HEK293T (cell line): ENCODE results near the gene B4GAT1.
"Not testable (repeated sequence)": the region's sequence is repeated elsewhere in the genome, so short reads cannot be mapped to it uniquely, and the experiment has no call there.

Experiments used
- CTCF ChIA-PET: fragments of 350-600 bp; formaldehyde crosslinking; extraction: SDS; loops from one replicate; lab custom pipeline; 2021; ENCODE audit warnings: antibody characterized with exemption, inconsistent platforms; lab: Yijun Ruan, JAX
- POLR2A ChIA-PET: fragments of 350-600 bp; formaldehyde crosslinking; extraction: SDS; loops from one replicate; lab custom pipeline; 2020; ENCODE audit warnings: antibody characterized with exemption, inconsistent platforms; lab: Yijun Ruan, JAX
- DNase-seq: peaks from one replicate; pipeline ENCODE4 v3.0.0; 2012; ENCODE audit warnings: mixed read lengths; ENCODE audit errors: extremely low spot score
- ARNT ChIP-seq: fragments of 450-650 bp; IDR thresholded peaks from 2 replicates; pipeline ENCODE4 v1.6.1; 2017; ENCODE audit warnings: mild to moderate bottlenecking
- BHLHE40 ChIP-seq: fragments of 450-650 bp; IDR thresholded peaks from 2 replicates; pipeline ENCODE4 v1.6.1; 2016; ENCODE audit warnings: mild to moderate bottlenecking, moderate library complexity, borderline replicate concordance
- CTBP1 ChIP-seq: fragments of 450-650 bp; IDR thresholded peaks from 2 replicates; pipeline ENCODE4 v1.6.1; 2016; ENCODE audit warnings: borderline replicate concordance
- ELF4 ChIP-seq: fragments of 450-650 bp; IDR thresholded peaks from 2 replicates; pipeline ENCODE4 v1.6.1; 2017; ENCODE audit warnings: antibody characterized with exemption
- FOXA1 ChIP-seq: fragments of 450-650 bp; IDR thresholded peaks from 2 replicates; pipeline ENCODE4 v1.6.1; 2016; ENCODE audit warnings: mild to moderate bottlenecking
- FOXK2 ChIP-seq: fragments of 450-650 bp; IDR thresholded peaks from 2 replicates; pipeline ENCODE4 v1.6.1; 2016; ENCODE audit warnings: mild to moderate bottlenecking
- FOXM1 ChIP-seq: fragments of 450-650 bp; IDR thresholded peaks from 2 replicates; pipeline ENCODE4 v1.6.1; 2017; ENCODE audit warnings: mild to moderate bottlenecking, borderline replicate concordance
- HDGF ChIP-seq: fragments of 450-650 bp; IDR thresholded peaks from 2 replicates; pipeline ENCODE4 v1.6.1; 2017; ENCODE audit warnings: antibody characterized with exemption, borderline replicate concordance
- L3MBTL2 ChIP-seq: fragments of 450-650 bp; conservative IDR thresholded peaks from 2 replicates; pipeline ENCODE4 v1.6.1; 2016; ENCODE audit warnings: mild to moderate bottlenecking
- LEF1 ChIP-seq: fragments of 450-650 bp; IDR thresholded peaks from 2 replicates; pipeline ENCODE4 v1.6.1; 2017; ENCODE audit warnings: mild to moderate bottlenecking, borderline replicate concordance
- NFRKB ChIP-seq: fragments of 450-650 bp; IDR thresholded peaks from 2 replicates; pipeline ENCODE4 v1.6.1; 2016; ENCODE audit warnings: mild to moderate bottlenecking, moderate library complexity
- PKNOX1 ChIP-seq: fragments of 450-650 bp; IDR thresholded peaks from 2 replicates; pipeline ENCODE4 v1.6.1; 2016
- SP1 ChIP-seq: fragments of 450-650 bp; IDR thresholded peaks from 2 replicates; pipeline ENCODE4 v1.6.1; 2017
- SUZ12 ChIP-seq: fragments of 450-650 bp; IDR thresholded peaks from 2 replicates; pipeline ENCODE4 v1.6.1; 2016; ENCODE audit warnings: mild to moderate bottlenecking
- TARDBP ChIP-seq: fragments of 450-650 bp; IDR thresholded peaks from 2 replicates; pipeline ENCODE4 v1.6.1; 2016
- ZNF384 ChIP-seq: fragments of 450-650 bp; IDR thresholded peaks from 2 replicates; pipeline ENCODE4 v1.6.1; 2016

Gene B4GAT1

GRCh38 chr11:66323684-66324083, 23.7 kb downstream of the B4GAT1 start:
- no peak for TF ChIP-seq CTBP1
- no peak for TF ChIP-seq BHLHE40
- TF ChIP-seq LEF1: no peak
- no peak for TF ChIP-seq TARDBP
- no peak for TF ChIP-seq FOXM1
- POLR2A ChIA-PET: no interaction called here
- CTCF ChIA-PET: interaction anchor here (2.3 kb wide), 1 partner anchor 12 kb away, joined by 7 read pairs; no protein-coding TSS in a partner anchor
- no peak for DNase-seq

DNA sequence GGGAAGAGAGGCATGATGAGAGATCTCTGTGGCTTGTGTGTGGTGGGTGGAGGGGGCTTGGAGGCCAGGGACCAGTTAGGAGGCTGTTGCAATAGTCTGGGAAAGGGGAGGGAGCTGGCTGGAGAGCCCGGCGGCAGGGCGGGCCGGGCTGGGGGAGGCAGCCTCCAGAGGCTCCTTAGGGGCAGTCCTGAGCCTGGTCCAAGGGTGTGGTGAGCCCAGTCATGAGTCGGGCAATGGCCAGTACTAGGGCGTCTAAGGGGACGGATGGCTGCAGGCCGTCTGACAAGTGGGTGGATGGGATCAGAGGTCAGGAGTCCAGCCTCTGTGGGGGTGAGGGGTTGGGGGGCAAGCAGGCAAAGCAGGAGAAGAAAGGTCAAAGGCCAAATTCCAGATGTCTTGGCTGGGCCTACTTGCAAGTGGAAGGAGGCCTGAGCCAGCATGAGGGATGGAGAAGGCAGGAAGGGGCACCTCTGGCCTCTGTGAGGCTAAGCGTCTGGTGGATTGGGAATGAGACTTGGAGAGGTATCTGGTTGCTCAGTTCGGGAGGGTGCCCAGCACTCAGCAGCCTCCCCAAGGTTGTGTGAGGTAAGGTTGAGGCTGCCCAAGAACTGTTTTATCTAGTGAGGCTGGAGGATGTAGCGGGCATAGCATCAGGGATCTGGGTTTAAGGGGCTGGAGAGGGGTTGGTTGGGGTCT, 24.5 kb downstream of the B4GAT1 start:
- no peak for DNase-seq
- CTCF ChIA-PET: interaction anchor here (1.7 kb wide), 1 partner anchor 11 kb away, joined by 18 read pairs; no protein-coding TSS in a partner anchor
- TF ChIP-seq PKNOX1 (no peak), NFRKB (no peak)
- POLR2A ChIA-PET: interaction anchor here (1.5 kb wide), 1 partner anchor 10 kb away, joined by 5 read pairs; no protein-coding TSS in a partner anchor

GRCh38 chr11:66321606-66322005, 25.8 kb downstream of the B4GAT1 start:
- POLR2A ChIA-PET: interaction anchor here (1.1 to 1.5 kb wide), 2 partner anchors 9 to 33 kb away, joined by 4 to 5 read pairs; partner anchors contain the start of gene YIF1A
- no peak for DNase-seq
- no peak for TF ChIP-seq ZNF384
- TF ChIP-seq FOXA1: no peak
- TF ChIP-seq LEF1: no peak
- CTCF ChIA-PET: interaction anchor here (0.7 to 1.7 kb wide), 3 partner anchors 10 to 34 kb away, joined by 3 to 18 read pairs (median 4); no protein-coding TSS in a partner anchor

DNA sequence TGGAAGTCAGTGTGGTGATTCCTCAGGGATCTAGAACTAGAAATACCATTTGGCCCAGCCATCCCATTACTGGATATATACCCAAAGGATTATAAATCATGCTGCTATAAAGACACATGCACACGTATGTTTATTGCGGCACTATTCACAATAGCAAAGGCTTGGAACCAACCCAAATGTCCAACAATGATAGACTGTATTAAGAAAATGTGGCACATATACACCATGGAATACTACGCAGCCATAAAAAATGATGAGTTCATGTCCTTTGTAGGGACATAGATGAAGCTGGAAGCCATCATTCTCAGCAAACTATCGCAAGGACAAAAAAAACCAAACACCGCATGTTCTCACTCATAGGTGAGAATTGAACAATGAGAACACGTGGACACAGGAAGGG, 26.7 kb downstream of the B4GAT1 start:
- CTCF ChIA-PET, POLR2A ChIA-PET, DNase-seq: not testable (repeated sequence)

DNA sequence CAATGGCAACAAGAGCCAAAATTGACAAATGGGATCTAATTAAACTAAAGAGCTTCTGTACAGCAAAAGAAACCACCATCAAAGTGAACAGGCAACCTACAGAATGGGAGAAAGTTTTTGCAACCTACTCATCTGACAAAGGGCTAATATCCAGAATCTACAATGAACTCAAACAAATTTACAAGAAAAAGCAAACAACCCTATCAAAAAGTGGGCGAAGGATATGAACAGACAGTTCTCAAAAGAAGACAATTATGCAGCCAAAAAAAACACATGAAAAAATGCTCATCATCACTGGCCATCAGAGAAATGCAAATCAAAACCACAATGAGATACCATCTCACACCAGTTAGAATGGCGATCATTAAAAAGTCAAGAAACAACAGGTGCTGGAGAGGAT, 27.1 kb downstream of the B4GAT1 start:
- CTCF ChIA-PET, DNase-seq, POLR2A ChIA-PET: not testable (repeated sequence)

- no peak for DNase-seq
- ChIA-PET POLR2A (interaction anchor here (1.1 kb wide), 1 partner anchor 13 kb away, joined by 3 read pairs; no protein-coding TSS in a partner anchor), CTCF (no interaction called here)
- TF ChIP-seq L3MBTL2: no peak
- TF ChIP-seq SP1: no peak
- no peak for TF ChIP-seq FOXK2
- no peak for TF ChIP-seq ZNF384
- no peak for TF ChIP-seq NFRKB
- no peak for TF ChIP-seq PKNOX1
- TF ChIP-seq FOXM1: no peak
- no peak for TF ChIP-seq HDGF
- no peak for TF ChIP-seq FOXA1
- TF ChIP-seq LEF1: no peak
- TF ChIP-seq CTBP1: no peak
- TF ChIP-seq TARDBP: no peak
- no peak for TF ChIP-seq BHLHE40
- no peak for TF ChIP-seq SUZ12
- no peak for TF ChIP-seq ELF4
- no peak for TF ChIP-seq ARNT
Observed at GRCh38 chr11:66318600-66318970, 28.8 kb downstream of the B4GAT1 start.

DNA sequence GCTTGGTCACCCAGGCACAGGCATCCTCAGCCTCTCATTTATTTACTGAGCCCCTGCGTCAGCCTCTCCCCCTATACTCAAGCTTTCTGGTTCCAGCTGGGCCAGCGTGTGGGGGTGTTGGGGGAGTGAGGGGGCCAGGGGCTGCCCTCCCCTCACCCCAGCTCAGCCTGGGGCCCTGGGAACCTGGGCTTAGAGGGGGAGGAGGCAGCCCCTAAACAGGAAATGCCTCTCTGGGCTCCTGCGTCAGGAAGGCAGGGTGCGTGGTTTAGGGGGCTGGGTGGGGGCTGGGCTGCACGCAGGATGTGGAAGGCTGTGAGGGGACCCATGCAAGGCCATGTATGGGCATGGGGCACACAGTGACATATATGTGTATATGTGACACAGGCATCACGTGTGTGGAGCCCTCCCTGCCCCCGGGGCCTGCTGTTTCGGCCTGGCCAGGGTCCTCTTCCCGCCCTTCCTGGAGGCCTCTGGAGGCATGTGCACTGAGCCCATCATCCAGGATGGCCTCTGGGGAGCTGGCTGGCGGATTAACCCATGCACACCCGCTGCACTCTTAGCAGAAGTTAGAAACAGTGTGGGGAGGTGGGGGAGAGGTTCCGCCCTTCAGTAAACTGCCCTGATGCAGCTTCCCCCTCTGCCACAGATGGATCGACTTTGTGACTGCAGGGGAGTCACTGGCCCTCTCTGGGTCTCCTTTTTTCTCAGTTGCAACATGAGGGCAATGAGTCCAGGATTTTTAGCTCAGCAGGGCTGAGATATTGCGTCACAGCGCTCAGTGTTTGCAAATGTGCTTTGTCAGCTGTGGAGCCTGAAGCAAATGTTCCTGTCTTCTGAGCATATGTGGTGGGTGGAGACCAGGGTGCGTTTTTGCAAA, 29.5 kb downstream of the B4GAT1 start:
- CTCF ChIA-PET: no interaction called here
- POLR2A ChIA-PET: interaction anchor here (0.9 to 1.1 kb wide), 2 partner anchors 12 to 29 kb away, joined by 3 to 4 read pairs; partner anchors contain the start of gene YIF1A
- no peak for TF ChIP-seq CTBP1
- no peak for TF ChIP-seq BHLHE40
- TF ChIP-seq SUZ12: no peak
- TF ChIP-seq HDGF: no peak
- TF ChIP-seq ZNF384: no peak
- TF ChIP-seq NFRKB: no peak
- no peak for TF ChIP-seq FOXA1
- DNase-seq: no peak

DNA sequence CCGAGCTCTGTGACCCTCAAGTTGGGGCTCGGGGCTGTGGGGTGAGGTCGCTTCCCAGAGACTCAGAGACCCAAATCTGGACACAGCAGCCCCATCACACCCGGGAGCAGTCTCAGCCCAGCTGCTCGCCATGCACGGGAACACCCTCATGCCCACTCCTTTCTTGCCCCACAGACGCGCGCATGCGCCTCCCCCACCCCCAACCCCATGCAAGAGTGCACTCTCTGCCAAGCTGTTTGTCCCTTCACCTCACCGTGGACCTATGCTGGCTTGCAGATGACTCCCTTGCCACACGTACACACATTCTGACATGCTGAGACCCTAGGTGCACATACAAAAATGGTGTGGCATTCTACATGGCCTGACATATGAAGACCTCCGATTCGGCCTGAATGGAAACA, 30.1 kb downstream of the B4GAT1 start:
- TF ChIP-seq L3MBTL2: no peak
- TF ChIP-seq FOXK2: no peak
- TF ChIP-seq CTBP1: no peak
- no peak for TF ChIP-seq FOXM1
- TF ChIP-seq PKNOX1: no peak
- TF ChIP-seq NFRKB: no peak
- TF ChIP-seq ELF4: no peak
- no peak for TF ChIP-seq TARDBP
- TF ChIP-seq ARNT: no peak
- no peak for TF ChIP-seq HDGF
- no peak for TF ChIP-seq ZNF384
- DNase-seq: no peak
- ChIA-PET POLR2A (interaction anchor here (0.9 kb wide), 1 partner anchor 28 kb away, joined by 4 read pairs; the partner anchor contains the start of gene YIF1A), CTCF (no interaction called here)
